ENCODE measurements around the gene RBM14.

Gene RBM14

GRCh38 chr11:66651016-66651415, 34.6 kb downstream of the RBM14 start:
- Histone ChIP-seq H3K9me2 (replicated peaks; ENCODE audit: control insufficient read depth, low read length) (no peaks in the 10 kb centered on the region), H3K36me3 (ENCODE audit: control insufficient read depth, low read length) (peaks cover 67% of the 10 kb centered on the region), H3K27me3 (ENCODE audit: control insufficient read depth, low read length) (no peaks in the 10 kb centered on the region), H3K79me2 (ENCODE audit: control insufficient read depth, low read length) (peaks cover 93% of the 10 kb centered on the region), H3K9me3 (ENCODE audit: control insufficient read depth, insufficient read depth, low read length) (no peaks in the 10 kb centered on the region), H3K27ac (ENCODE audit: low read depth, low read length) (no peak overlapping the region), H3K4me1 (ENCODE audit: control insufficient read depth, low read length) (peaks cover 12% of the 10 kb centered on the region), H3K4me3 (ENCODE audit: low read length) (no peak overlapping the region), H3K4me2 (ENCODE audit: low read length) (no peak overlapping the region), H3F3A (ENCODE audit: control insufficient read depth, insufficient read depth) (peaks cover 43% of the 10 kb centered on the region), H4K20me1 (ENCODE audit: control insufficient read depth, insufficient read depth, low read depth, low read length) (peaks cover 17% of the 10 kb centered on the region; the same call in 1 of the 2 replicates)
- TF ChIP-seq CTCF (IDR thresholded peaks at IDR 0.05; ENCODE audit: low read depth, low read length, poor library complexity, severe bottlenecking): no peak
- TF ChIP-seq EZH2phosphoT487 (IDR thresholded peaks at IDR 0.05; ENCODE audit: borderline replicate concordance, low read length): no peak

GRCh38 chr11:66652651-66653050, 36.2 kb downstream of the RBM14 start:
- peaks cover 8% of the 10 kb centered on the region; the same call in 1 of the 2 replicates for H4K20me1 ChIP-seq (ENCODE audit: control insufficient read depth, insufficient read depth, low read depth, low read length)

GRCh38 chr11:66653123-66653522, 36.7 kb downstream of the RBM14 start:
- Histone ChIP-seq H3K36me3 (ENCODE audit: control insufficient read depth, low read length) (peaks cover 62% of the 10 kb centered on the region), H3K4me1 (ENCODE audit: control insufficient read depth, low read length) (peaks cover 26% of the 10 kb centered on the region), H3F3A (ENCODE audit: control insufficient read depth, insufficient read depth) (peaks cover 48% of the 10 kb centered on the region), H4K20me1 (ENCODE audit: control insufficient read depth, insufficient read depth, low read depth, low read length) (peaks cover 8% of the 10 kb centered on the region; the same call in 1 of the 2 replicates), H3K4me3 (ENCODE audit: low read length) (no peak overlapping the region), H3K9me2 (replicated peaks; ENCODE audit: control insufficient read depth, low read length) (no peaks in the 10 kb centered on the region), H3K9me3 (ENCODE audit: control insufficient read depth, insufficient read depth, low read length) (no peaks in the 10 kb centered on the region), H3K27me3 (ENCODE audit: control insufficient read depth, low read length) (no peaks in the 10 kb centered on the region), H3K4me2 (ENCODE audit: low read length) (no peak overlapping the region), H3K79me2 (ENCODE audit: control insufficient read depth, low read length) (peaks cover 85% of the 10 kb centered on the region), H3K27ac (ENCODE audit: low read depth, low read length) (no peak overlapping the region)
- no peak for TF ChIP-seq CTCF (IDR thresholded peaks at IDR 0.05; ENCODE audit: low read depth, low read length, poor library complexity, severe bottlenecking)

More at GRCh38 chr11:66652651-66653050, 36.2 kb downstream of the RBM14 start:
- peaks cover 88% of the 10 kb centered on the region for H3K79me2 ChIP-seq (ENCODE audit: control insufficient read depth, low read length)
- peaks cover 60% of the 10 kb centered on the region for H3K36me3 ChIP-seq (ENCODE audit: control insufficient read depth, low read length)
- H3K4me2 ChIP-seq (ENCODE audit: low read length): no peak overlapping the region
- peaks cover 43% of the 10 kb centered on the region for H3F3A ChIP-seq (ENCODE audit: control insufficient read depth, insufficient read depth)
- H3K27me3 ChIP-seq (ENCODE audit: control insufficient read depth, low read length): no peaks in the 10 kb centered on the region
- H3K4me3 ChIP-seq (ENCODE audit: low read length): no peak overlapping the region
- peaks cover 22% of the 10 kb centered on the region for H3K4me1 ChIP-seq (ENCODE audit: control insufficient read depth, low read length)
- TF ChIP-seq EZH2phosphoT487 (IDR thresholded peaks at IDR 0.05; ENCODE audit: borderline replicate concordance, low read length) (no peak), CTCF (IDR thresholded peaks at IDR 0.05; ENCODE audit: low read depth, low read length, poor library complexity, severe bottlenecking) (no peak)
- H3K9me2 ChIP-seq (replicated peaks; ENCODE audit: control insufficient read depth, low read length): no peaks in the 10 kb centered on the region
- no peaks in the 10 kb centered on the region for H3K9me3 ChIP-seq (ENCODE audit: control insufficient read depth, insufficient read depth, low read length)
- H3K27ac ChIP-seq (ENCODE audit: low read depth, low read length): no peak overlapping the region

Measured in DOHH2 (cell line).